ENCODE results near the gene EN1. TPM values are rescaled to one million over a fixed set of nuclear protein-coding genes. Genes with fewer than 3 reads are reported as not detected.

EN1 gene
- total RNA-seq, 1 experiment from 2014 or later, result not detected

GRCh38 chr2:118849226-118850167, 2.0 kb upstream of the EN1 start:
- intact Hi-C loops (cut with micrococcal nuclease; ENCODE audit: unreplicated experiment), result loop anchor here (10.0 kb wide), 1 partner anchor 475 kb away; no protein-coding TSS in a partner anchor
- no peaks in the 10 kb centered on the region for H3K36me3 ChIP-seq (ENCODE audit: insufficient read depth, low read length, poor library complexity, severe bottlenecking)
- ChIA-PET POLR2A (ENCODE audit: low non-redundant PET) (no interaction called here), CTCF (interaction anchor here (0.6 kb wide), 1 partner anchor 286 kb away, joined by 5 read pairs; no protein-coding TSS in a partner anchor)
- DNase-seq (ENCODE audit: low spot score), result no peak
- peaks cover 98% of the 10 kb centered on the region for H3K27me3 ChIP-seq (replicated peaks; ENCODE audit: insufficient read depth, low read depth, low read length, poor library complexity)
- no peak overlapping the region for H3K4me3 ChIP-seq (ENCODE audit: low read depth, low read length, poor library complexity, severe bottlenecking)
- peaks cover 14% of the 10 kb centered on the region for H3K4me1 ChIP-seq (ENCODE audit: insufficient read depth, low read length, poor library complexity, severe bottlenecking)
- H3K27ac ChIP-seq (ENCODE audit: low read depth, low read length, poor library complexity, severe bottlenecking), result no peak overlapping the region
- TF ChIP-seq CTCF (conservative IDR thresholded peaks at IDR 0.05; ENCODE audit: low read depth, low read length) (no peak), EZH2 (IDR thresholded peaks at IDR 0.05; ENCODE audit: borderline replicate concordance, low read depth, low read length, poor library complexity, severe bottlenecking) (no peak)
- BruUV-seq (replicated peaks), result no TSS peak
- H3K9me3 ChIP-seq (ENCODE audit: low read depth, low read length, poor library complexity, severe bottlenecking), result no peaks in the 10 kb centered on the region

- peak; percentile 63 for TF ChIP-seq EZH2 (IDR thresholded peaks at IDR 0.05; ENCODE audit: borderline replicate concordance, low read depth, low read length, poor library complexity, severe bottlenecking)
- TF ChIP-seq CTCF (conservative IDR thresholded peaks at IDR 0.05; ENCODE audit: low read depth, low read length), result no peak
- no TSS peak for BruUV-seq (replicated peaks)
- DNase-seq (ENCODE audit: low spot score), result no peak
These were observed 1.2 kb upstream of the EN1 start for GRCh38 chr2:118848381-118849225.

GRCh38 chr2:118847762-118848172, 319 bp upstream of the EN1 start:
- Histone ChIP-seq H3K36me3 (ENCODE audit: insufficient read depth, low read length, poor library complexity, severe bottlenecking) (no peaks in the 10 kb centered on the region), H3K4me1 (ENCODE audit: insufficient read depth, low read length, poor library complexity, severe bottlenecking) (peaks cover 14% of the 10 kb centered on the region), H3K9me3 (ENCODE audit: low read depth, low read length, poor library complexity, severe bottlenecking) (no peaks in the 10 kb centered on the region), H3K4me3 (ENCODE audit: low read depth, low read length, poor library complexity, severe bottlenecking) (peak overlapping the region; percentile 27), H3K27ac (ENCODE audit: low read depth, low read length, poor library complexity, severe bottlenecking) (no peak overlapping the region), H3K27me3 (replicated peaks; ENCODE audit: insufficient read depth, low read depth, low read length, poor library complexity) (peaks cover 88% of the 10 kb centered on the region)
- ChIA-PET POLR2A (ENCODE audit: low non-redundant PET) (no interaction called here), CTCF (no interaction called here)
- peak; percentile 85 for DNase-seq (ENCODE audit: low spot score)
- TF ChIP-seq EZH2 (IDR thresholded peaks at IDR 0.05; ENCODE audit: borderline replicate concordance, low read depth, low read length, poor library complexity, severe bottlenecking), result peak; percentile 27
- no peak for TF ChIP-seq CTCF (conservative IDR thresholded peaks at IDR 0.05; ENCODE audit: low read depth, low read length)
- no TSS peak for BruUV-seq (replicated peaks)
- intact Hi-C loops (cut with micrococcal nuclease; ENCODE audit: unreplicated experiment), result no loop called here

More at GRCh38 chr2:118848381-118849225, 1.2 kb upstream of the EN1 start:
- ChIA-PET CTCF (no interaction called here), POLR2A (ENCODE audit: low non-redundant PET) (no interaction called here)
- Histone ChIP-seq H3K27ac (ENCODE audit: low read depth, low read length, poor library complexity, severe bottlenecking) (no peak overlapping the region), H3K4me1 (ENCODE audit: insufficient read depth, low read length, poor library complexity, severe bottlenecking) (peaks cover 14% of the 10 kb centered on the region), H3K27me3 (replicated peaks; ENCODE audit: insufficient read depth, low read depth, low read length, poor library complexity) (peaks cover 96% of the 10 kb centered on the region), H3K36me3 (ENCODE audit: insufficient read depth, low read length, poor library complexity, severe bottlenecking) (no peaks in the 10 kb centered on the region), H3K4me3 (ENCODE audit: low read depth, low read length, poor library complexity, severe bottlenecking) (no peak overlapping the region), H3K9me3 (ENCODE audit: low read depth, low read length, poor library complexity, severe bottlenecking) (no peaks in the 10 kb centered on the region)
- intact Hi-C loops (cut with micrococcal nuclease; ENCODE audit: unreplicated experiment), result no loop called here
